ENCODE results near the gene DKKL1.
A peak's percentile ranks its signal among the peaks of the same experiment; 100 is the strongest.

Gene DKKL1

GRCh38 chr19:49396738-49397505, 33.2 kb downstream of the DKKL1 start:
- no peak for DNase-seq

GRCh38 chr19:49398001-49398615, 34.4 kb downstream of the DKKL1 start:
- DNase-seq: no peak

GRCh38 chr19:49398931-49399330, 35.3 kb downstream of the DKKL1 start:
- DNase-seq: no peak

- no peak for DNase-seq
Observed at GRCh38 chr19:49400029-49400428, 36.4 kb downstream of the DKKL1 start.

GRCh38 chr19:49403404-49404187, 39.9 kb downstream of the DKKL1 start:
- DNase-seq: no peak

GRCh38 chr19:49407079-49407478, 43.4 kb downstream of the DKKL1 start:
- DNase-seq: no peak

- DNase-seq: no peak
Observed at GRCh38 chr19:49407482-49408015, 43.9 kb downstream of the DKKL1 start.

- DNase-seq: no peak
Observed at GRCh38 chr19:49408816-49409440, 45.3 kb downstream of the DKKL1 start.

- DNase-seq: no peak
Observed at GRCh38 chr19:49409441-49410029, 45.9 kb downstream of the DKKL1 start.

- DNase-seq: no peak
Observed at GRCh38 chr19:49411681-49412326, 48.1 kb downstream of the DKKL1 start.

- no peak for DNase-seq
Observed at GRCh38 chr19:49413348-49413747, 49.7 kb downstream of the DKKL1 start.

- DNase-seq: no peak
Observed at GRCh38 chr19:49414256-49414655, 50.6 kb downstream of the DKKL1 start.

GRCh38 chr19:49415102-49415809, 51.6 kb downstream of the DKKL1 start:
- DNase-seq: no peak

- no peak for DNase-seq
Observed at GRCh38 chr19:49415810-49416200, 52.1 kb downstream of the DKKL1 start.

GRCh38 chr19:49417088-49417487, 53.4 kb downstream of the DKKL1 start:
- no peak for DNase-seq

GRCh38 chr19:49418511-49418910, 54.8 kb downstream of the DKKL1 start:
- no peak for DNase-seq

GRCh38 chr19:49419173-49419572, 55.5 kb downstream of the DKKL1 start:
- no peak for DNase-seq

- no peak for DNase-seq
Observed at GRCh38 chr19:49420227-49420626, 56.5 kb downstream of the DKKL1 start.

- DNase-seq: peak in 1 of 4 experiments; percentile 11
Observed at GRCh38 chr19:49421039-49421877, 57.6 kb downstream of the DKKL1 start.

- no peak for DNase-seq
Observed at GRCh38 chr19:49421878-49422202, 58.2 kb downstream of the DKKL1 start.
